ENCODE data around the gene CBX1. TPM values are rescaled to one million over a fixed set of nuclear protein-coding genes. Genes with fewer than 3 reads are reported as not detected.

Gene CBX1
- total and polyA plus RNA-seq, 10 of the 15 experiments (the other 5 are each of a cell fraction or from before 2014, with no cell fraction given): 11.8 to 99.2 (median 43.5) TPM

GRCh38 chr17:48125829-48126531 lies 24.7 kb upstream of the CBX1 start:
- peaks cover 2% of the 10 kb centered on the region for H3K79me2 ChIP-seq (ENCODE audit: control insufficient read depth, insufficient read depth, low read length)
- intact Hi-C loops (cut with micrococcal nuclease; ENCODE audit: unreplicated experiment): no loop called here
- DNase-seq (ENCODE audit: low read depth, low spot score) (no peak), ATAC-seq (no peak), FAIRE-seq (no peak)
- H3K4me3 ChIP-seq: no peak overlapping the region
- no peak overlapping the region for H3K4me2 ChIP-seq (ENCODE audit: control insufficient read depth, insufficient read depth)
- H3K9ac ChIP-seq (ENCODE audit: control insufficient read depth, insufficient read depth, low read length): no peak overlapping the region
- no peaks in the 10 kb centered on the region for H3K27me3 ChIP-seq (replicated peaks in 1 of 2; ENCODE audit: control insufficient read depth in 2 of 2, insufficient read depth in 2 of 2, low read length in 1 of 2)
- no peaks in the 10 kb centered on the region for H3K9me3 ChIP-seq (replicated peaks; ENCODE audit: control insufficient read depth, insufficient read depth, low read length)
- ChIA-PET RAD21 (ENCODE audit: unreplicated experiment) (interaction anchor here (1.0 to 6.1 kb wide), 4 partner anchors 11 to 101 kb away, joined by 3 to 43 read pairs (median 14); no protein-coding TSS in a partner anchor), POLR2A (interaction anchor here (0.6 to 1.8 kb wide), 5 partner anchors 10 to 457 kb away, joined by 3 to 6 read pairs (median 3); no protein-coding TSS in a partner anchor), SMC1A (ENCODE audit: uncharacterized antibody, unreplicated experiment) (interaction anchor here (1.4 to 16.1 kb wide), 4 partner anchors 11 to 48 kb away, joined by 4 to 205 read pairs (median 31); partner anchors contain the start of gene SNX11), CTCF (interaction anchor here (0.6 to 33.4 kb wide), 7 partner anchors 9 to 472 kb away, joined by 3 to 525 read pairs (median 4); partner anchors contain the start of gene SNX11)
- no peaks in the 10 kb centered on the region for H3K4me1 ChIP-seq (ENCODE audit: control insufficient read depth, insufficient read depth, low read length)
- H2AFZ ChIP-seq (ENCODE audit: control insufficient read depth, low read depth, low read length): no peak overlapping the region
- H4K20me1 ChIP-seq (ENCODE audit: control insufficient read depth, insufficient read depth): peaks cover 2% of the 10 kb centered on the region; the same call in 1 of the 2 replicates
- no TSS peak for BruUV-seq (replicated peaks)
- 79% methylated on average over 9 of the region's 9 CpGs for WGBS (ENCODE audit: insufficient coverage, insufficient replicate concordance, low lambda C conversion rate, missing lambda C conversion rate)
- no peak overlapping the region for H3K27ac ChIP-seq (ENCODE audit: control insufficient read depth, insufficient read depth)
- in situ Hi-C loops (cut with MboI): no loop called here
- H3K36me3 ChIP-seq (ENCODE audit: control insufficient read depth in 2 of 2, insufficient read depth in 2 of 2, low read length in 1 of 2): peaks cover 19 to 23% of the 10 kb centered on the region in 2 experiments
- TF ChIP-seq BCLAF1 (IDR thresholded peaks at IDR 0.05) (no peak), IRF5 (IDR thresholded peaks at IDR 0.05; ENCODE audit: borderline replicate concordance) (no peak), ZNF622 (IDR thresholded peaks at IDR 0.05) (no peak), RCOR1 (conservative IDR thresholded peaks at IDR 0.05; ENCODE audit: low read depth, low read length) (no peak), ELK1 (IDR thresholded peaks at IDR 0.05; ENCODE audit: low read depth, low read length) (no peak), RUNX3 (IDR thresholded peaks at IDR 0.05; ENCODE audit: low read length) (no peak), EED (IDR thresholded peaks at IDR 0.05; ENCODE audit: low read depth) (no peak), NR2F1 (conservative IDR thresholded peaks at IDR 0.05) (no peak), ZNF274 (IDR thresholded peaks at IDR 0.05; ENCODE audit: insufficient read depth, insufficient read length) (no peak), USF2 (IDR thresholded peaks at IDR 0.05; ENCODE audit: borderline replicate concordance, low read depth, low read length) (no peak), BCL3 (IDR thresholded peaks at IDR 0.05; ENCODE audit: borderline replicate concordance, insufficient read depth, low read depth, low read length, poor library complexity, severe bottlenecking) (no peak), ZBTB33 (IDR thresholded peaks at IDR 0.05) (no peak), SMAD5 (IDR thresholded peaks at IDR 0.05; ENCODE audit: low read depth) (no peak), POLR2A (IDR thresholded peaks at IDR 0.05; ENCODE audit: low read depth, low read length) (peak; percentile 60)
